ENCODE data around the gene LUZP4. TPM values are rescaled to one million over a fixed set of nuclear protein-coding genes. Genes with fewer than 3 reads are reported as not detected.

The LUZP4 gene
- not detected in 2 replicates for polyA plus RNA-seq

GRCh38 chrX:115289465-115289864 lies at the start of gene LUZP4:
LUZP4 (plus strand) TSS chrX:115289715; CDS start chrX:115289760, 45 bp downstream.

Other genes with a start within 250 kb of the LUZP4 start
- not detected in 2 replicates for gene RBMXL3, start 100.3 kb upstream of the LUZP4 start, polyA plus RNA-seq
- gene LRCH2, start 55.6 kb upstream of the LUZP4 start, polyA plus RNA-seq, result 8.1 and 8.5 TPM in 2 replicates

Measured in Purkinje cell (primary cell).